Measurements from ENCODE around the gene GIPC1. TPM values are rescaled to one million over a fixed set of nuclear protein-coding genes. Genes with fewer than 3 reads are reported as not detected.
A peak's percentile ranks its signal among the peaks of the same experiment; 100 is the strongest.
"Not testable (repeated sequence)": the region's sequence is repeated elsewhere in the genome, so short reads cannot be mapped to it uniquely, and the experiment has no call there.

Gene GIPC1
- polyA plus RNA-seq, 1 donor = 49.8 TPM

DNA sequence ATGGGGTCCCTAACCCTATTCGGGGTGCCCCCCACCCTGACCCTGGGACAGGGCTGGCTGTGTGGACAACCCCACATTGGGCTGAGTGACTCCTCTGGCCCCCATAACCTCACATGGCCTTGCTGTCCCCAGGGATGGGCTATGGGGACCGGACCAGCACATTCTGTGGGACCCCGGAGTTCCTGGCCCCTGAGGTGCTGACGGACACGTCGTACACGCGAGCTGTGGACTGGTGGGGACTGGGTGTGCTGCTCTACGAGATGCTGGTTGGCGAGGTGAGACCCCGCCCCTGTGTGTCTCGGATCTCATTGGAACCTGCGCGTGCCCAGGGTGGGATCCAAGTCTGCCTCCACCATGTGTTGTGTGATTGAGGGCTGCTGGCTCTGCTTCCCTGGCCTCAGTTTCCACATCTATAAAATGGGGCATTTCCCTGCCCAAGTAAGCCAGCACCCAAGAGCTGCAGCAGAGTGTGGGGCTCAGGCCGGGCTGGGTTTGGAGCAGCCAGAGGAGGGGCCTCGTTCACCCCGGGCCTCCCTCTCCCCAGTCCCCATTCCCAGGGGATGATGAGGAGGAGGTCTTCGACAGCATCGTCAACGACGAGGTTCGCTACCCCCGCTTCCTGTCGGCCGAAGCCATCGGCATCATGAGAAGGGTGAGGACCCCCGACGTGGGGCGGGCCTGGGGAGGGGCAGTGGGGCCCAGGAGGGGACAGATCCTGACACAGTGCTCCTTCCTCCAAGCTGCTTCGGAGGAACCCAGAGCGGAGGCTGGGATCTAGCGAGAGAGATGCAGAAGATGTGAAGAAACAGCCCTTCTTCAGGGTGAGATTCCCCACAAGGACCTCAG, 25.7 kb downstream of the GIPC1 start:
- no peak for DNase-seq

DNA sequence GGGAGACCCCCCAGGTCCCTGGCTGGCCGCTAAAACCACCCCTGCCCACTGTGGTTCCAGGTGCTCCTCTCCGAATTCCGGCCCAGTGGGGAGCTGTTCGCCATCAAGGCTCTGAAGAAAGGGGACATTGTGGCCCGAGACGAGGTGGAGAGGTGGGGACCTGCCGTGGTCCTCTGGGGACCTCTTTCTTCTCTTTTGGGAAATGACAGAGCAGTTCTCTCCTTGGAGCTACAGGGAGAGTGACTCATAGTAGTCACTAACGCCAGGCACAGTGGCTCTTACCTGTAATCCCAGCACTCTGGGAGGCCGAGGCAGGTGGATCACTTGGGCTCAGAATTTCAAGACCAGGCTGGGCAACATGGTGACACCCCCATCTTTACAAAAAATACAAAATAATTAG, 28.1 kb downstream of the GIPC1 start:
- no peak for DNase-seq

DNA sequence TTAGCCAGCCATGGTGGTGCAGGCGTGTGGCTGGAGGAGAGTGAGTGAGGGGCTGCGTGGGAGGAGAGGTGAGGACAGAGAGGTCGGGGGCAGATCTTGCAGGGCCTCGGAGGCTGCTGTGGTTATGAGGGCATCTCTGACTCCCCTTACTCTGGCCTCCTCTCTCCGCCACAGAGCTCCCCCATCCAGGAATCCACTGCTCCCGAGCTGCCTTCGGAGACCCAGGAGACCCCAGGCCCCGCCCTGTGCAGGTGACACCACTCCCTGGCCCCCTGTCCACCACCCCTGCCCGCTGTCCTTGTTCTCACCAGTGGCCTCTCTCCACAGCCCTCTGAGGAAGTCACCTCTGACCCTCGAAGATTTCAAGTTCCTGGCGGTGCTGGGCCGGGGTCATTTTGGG, 28.5 kb downstream of the GIPC1 start:
- no peak for DNase-seq

DNA sequence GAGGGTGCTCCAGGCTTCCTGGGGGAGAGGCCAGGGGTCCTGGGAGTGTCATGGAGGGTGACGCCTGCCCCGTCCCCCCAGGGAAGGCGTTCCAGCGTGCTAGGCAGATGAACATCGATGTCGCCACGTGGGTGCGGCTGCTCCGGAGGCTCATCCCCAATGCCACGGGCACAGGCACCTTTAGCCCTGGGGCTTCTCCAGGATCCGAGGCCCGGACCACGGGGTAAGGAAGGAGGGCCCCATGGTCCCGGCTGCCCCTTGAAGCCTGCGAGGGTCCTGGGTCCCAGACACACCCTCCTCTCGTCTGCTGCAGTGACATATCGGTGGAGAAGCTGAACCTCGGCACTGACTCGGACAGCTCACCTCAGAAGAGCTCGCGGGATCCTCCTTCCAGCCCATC, 32.2 kb downstream of the GIPC1 start:
- no peak for DNase-seq

DNA sequence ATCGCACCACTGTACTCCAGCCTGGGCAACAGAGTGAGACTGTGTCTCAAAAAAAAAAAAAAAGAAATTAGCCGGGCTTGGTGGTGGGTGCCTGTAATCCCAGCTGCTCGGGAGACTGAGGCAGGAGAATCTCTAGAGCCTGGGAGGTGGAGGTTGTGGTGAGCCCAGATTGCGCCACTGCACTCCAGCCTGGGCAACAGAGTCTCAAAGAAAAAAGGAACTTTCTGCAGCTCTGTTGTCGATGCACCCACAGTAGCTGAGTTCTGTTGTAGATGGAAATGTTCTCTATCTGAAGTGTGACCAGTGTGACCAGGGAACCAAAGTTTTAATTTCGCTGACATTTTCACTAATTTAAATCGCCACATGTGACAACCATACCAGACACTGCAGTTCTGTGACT, 33.5 kb downstream of the GIPC1 start:
- not testable (repeated sequence) for DNase-seq

DNA sequence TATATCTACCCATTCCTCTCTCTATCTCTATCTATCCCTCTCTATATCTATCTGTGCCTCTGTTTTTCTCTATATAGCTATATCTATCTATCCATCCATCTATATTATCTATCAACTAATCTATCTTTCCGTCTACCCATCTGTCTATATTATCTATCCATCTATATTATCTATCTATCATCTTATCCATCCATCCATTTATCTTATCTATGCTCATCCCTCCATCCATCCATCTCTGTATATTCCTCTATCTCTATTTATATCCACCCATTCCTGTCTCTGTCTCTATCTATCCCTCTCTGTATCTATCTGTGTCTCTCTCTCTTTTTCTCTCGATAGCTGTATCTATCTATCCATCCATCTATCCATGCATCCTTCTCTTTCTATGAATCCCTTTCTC, 35.0 kb downstream of the GIPC1 start:
- no peak for DNase-seq

DNA sequence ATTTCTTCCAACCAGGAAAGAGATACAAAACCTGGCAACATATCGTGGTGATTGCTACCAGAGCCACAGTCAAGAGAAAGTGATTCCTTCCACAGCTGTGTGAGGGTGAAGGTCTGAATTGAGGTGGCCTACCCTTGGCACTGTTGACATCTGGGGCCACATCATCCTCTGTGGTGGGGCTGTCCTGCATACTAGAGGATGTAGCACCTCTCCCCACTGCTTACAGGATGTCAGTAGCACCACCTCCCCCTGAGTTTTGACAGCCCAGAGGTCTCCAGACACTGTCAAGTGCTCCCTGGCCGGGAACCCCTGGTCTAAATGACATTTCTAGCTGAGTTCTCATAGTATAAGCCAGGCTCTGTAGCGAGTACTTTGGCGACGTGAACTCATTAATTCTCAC, 36.2 kb downstream of the GIPC1 start:
- DNase-seq = no peak

DNA sequence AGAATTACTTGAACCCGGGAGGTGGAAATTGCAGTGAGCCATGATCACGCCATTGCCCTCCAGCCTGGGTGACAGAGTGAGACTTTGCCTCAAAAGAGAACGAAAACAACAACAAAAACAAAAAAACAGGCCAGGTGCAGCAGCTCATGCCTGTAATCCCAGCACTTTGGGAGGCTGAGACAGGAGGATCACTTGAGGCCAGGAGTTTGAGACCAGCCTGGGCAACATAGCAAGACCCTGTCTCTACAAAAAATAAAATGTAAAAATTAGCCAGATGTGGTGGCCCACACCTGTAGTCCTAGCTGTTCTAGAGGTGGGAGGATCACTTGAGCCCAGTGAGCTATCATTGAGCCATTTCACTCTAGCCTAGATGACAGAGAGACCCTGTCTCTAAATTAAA, 43.6 kb downstream of the GIPC1 start:
- DNase-seq = not testable (repeated sequence)

DNA sequence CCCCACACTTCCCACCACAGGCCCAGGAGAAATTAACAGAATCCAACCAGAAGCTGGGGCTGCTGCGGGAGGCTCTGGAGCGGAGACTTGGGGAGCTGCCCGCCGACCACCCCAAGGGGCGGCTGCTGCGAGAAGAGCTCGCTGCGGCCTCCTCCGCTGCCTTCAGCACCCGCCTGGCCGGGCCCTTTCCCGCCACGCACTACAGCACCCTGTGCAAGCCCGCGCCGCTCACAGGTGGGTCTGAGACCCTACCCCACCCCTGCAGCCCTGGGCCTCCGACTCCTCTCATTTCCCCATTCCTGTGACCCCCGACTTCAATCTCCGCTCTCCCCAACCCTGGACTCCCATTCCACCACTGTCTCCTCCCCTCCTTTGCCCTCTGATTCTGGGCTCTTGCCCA, 45.1 kb downstream of the GIPC1 start:
- no peak for DNase-seq

DNA sequence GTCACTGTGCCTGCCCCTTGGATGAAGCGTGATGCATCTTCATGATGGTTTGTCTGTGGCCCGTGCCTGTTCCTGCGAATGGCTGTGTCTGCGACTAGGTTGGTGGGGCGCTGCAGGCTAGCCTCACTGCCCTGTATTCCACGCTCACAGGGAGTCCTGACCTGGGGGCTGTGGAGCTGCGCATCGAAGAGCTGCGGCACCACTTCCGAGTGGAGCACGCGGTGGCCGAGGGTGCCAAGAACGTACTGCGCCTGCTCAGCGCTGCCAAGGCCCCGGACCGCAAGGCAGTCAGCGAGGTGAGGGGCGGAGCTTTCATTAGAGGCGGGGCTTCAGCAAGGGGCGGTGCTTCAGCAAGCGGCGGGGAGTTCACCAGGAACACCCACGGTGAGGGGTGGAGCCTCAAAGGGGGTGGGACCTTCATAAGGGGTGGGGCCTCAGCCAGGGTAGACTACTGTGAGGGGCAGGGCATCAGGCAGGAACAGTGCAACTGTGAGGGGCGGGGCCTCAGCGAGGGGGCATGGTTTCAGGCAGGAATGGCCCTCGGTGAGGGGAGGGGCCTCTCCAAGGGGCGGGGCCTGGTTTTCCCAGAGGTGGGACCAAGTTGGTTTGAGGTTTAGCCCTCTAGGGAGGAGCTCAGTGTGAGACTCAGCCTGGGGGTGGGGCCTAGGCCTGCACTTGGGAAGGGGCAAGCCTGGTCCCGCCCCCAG, 45.6 kb downstream of the GIPC1 start:
- DNase-seq = no peak

DNA sequence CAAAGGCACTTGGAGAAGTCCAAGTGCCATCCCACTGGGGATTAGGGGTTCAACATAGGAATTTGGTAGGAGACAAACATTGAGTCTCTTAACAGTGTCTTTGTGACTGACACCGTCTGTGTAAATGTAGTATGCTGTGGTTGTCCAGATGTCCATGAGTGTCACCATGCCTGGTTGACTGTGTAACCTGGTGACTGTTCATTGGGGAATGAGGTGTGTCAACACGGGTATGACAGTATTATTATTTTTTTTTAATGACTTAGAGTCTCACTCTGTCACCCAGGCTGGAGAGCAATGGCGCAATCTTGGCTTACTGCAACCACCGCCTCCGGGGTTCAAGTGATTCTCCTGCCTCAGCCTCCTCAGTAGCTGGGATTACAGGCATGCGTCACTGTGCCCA, 46.6 kb downstream of the GIPC1 start:
- no peak for DNase-seq

DNA sequence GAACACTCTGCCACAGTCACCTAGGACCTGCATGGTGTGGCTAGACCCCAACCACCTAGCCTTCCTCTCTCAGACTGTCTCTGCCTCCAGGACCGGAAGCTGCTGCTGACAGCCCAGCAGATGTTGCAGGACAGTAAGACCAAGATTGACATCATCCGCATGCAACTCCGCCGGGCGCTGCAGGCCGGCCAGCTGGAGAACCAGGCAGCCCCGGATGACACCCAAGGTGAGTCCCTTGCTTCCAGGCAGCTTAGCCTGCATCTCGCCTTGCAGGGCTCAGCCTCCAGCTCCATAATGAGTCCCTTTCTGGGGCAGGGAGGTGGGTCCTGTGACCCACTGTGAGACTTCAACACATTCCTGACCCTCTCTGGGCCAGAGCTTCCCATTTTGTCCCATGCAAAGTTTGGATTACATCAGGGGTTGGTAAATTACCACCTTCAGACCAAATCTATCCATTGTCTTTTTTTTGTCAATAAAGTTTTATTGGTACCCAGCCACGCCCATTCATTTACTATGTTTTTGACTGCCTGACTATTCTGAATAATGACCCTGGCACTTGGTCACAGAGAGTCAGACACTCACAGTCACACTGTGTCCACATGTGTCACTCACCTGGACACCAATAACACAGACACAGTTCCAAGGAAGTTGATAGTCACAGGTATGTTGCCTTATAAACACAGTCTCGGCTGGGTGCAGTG, 49.4 kb downstream of the GIPC1 start:
- no peak for DNase-seq

DNA sequence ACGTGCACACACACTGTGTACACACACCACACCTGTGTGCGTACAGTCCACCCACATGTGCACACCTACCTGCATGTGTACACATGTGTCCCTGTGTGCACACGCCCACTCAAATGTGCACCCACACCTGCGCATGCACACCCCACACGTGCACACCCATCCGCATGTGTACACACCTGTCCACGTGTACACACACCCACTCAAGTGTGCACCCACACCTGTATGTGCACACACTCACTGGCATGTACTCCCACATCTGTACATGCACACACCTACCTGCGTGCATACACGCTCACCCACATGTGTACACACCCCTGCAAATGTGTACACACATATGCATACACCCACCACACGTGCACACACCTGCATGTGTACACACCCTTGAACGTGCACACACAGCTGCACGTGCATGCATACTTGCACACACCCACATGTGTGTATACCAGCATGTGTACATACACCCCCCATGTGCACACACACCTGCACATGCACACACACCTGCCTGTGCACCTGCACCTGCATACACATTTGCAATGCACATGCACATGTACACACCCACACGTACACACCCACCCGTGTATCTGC, 52.2 kb downstream of the GIPC1 start:
- DNase-seq = no peak

DNA sequence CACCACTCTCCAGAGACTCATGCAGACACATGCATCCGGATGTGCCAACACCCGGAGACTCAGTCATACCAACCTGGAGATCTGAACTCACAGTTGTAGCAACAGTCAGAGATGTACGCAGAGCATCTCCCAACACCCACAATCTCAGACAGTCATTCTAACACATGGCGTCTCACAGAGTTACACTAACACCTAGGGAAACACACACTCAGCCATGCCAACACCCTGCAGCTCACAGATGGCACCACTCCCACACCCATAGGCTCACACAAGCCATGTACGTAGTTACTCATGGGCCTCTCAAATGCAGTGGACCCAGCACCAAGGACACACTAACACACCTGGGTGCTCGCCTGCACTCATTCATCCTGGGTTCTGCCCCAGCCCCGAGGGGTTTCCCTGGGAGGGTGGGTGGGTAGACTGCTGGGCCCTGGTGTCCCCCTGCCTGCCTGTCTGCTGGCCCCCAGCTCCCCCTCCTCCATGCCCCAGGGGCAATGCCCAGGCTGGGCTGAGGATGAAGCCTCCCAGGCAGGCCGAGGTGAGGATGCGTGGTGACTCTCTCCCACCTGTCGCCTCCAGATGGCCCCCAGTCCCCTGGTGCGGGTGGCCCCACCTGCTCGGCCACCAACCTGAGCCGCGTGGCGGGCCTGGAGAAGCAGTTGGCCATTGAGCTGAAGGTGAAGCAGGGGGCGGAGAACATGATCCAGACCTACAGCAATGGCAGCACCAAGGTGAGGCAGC, 52.9 kb downstream of the GIPC1 start:
- no peak for DNase-seq

DNA sequence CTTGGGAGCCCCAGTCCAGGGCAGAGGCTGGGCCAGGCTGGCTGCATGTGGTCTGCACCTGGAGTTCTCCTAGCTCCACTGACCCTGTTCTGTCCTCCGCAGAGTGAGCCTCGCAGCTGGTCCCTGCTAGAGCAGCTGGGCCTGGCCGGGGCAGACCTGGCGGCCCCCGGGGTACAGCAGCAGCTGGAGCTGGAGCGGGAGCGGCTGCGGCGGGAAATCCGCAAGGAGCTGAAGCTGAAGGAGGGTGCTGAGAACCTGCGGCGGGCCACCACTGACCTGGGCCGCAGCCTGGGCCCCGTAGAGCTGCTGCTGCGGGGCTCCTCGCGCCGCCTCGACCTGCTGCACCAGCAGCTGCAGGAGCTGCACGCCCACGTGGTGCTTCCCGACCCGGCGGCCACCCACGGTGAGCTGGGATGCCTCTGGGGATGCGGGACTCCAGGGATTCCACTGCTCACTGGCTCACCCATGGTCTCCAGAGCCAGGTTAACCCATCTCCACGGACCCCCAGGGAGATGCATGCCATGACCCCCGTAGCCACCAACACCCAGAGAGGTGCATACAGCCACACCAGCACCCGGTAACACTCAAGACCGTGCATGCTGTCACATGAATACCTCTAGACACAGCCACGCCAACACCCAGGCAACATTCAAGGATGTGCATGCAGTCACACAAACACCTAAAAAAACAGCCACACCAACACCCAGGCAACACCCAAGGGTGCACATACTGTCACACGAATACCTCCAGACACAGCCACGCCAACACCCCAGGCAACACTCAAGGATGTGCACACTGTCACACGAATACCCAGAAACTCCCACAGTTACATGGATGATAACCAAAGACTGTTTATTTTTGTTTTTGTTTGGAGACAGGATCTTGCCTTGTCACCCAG, 54.6 kb downstream of the GIPC1 start:
- peak; percentile 51 for DNase-seq

DNA sequence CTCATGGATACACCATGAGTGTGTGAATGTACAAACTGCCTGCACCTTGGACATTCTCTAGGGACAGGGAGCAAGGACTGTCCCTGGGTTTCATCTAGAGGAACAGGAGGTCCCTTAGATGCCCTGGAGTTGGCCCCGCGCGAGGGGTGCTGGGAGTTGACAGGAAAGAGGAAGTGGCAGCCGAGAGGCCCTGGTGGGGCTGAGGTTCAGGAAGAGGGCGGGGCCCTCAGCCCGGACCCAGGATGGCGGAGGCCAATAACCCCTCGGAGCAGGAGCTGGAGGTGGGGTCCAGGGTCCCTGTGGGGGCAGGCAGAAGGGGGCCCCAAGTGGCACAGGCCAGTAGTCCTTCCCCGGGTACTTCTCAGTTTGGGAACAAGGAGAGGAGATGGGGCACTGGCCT, 55.9 kb downstream of the GIPC1 start:
- DNase-seq = no peak

DNA sequence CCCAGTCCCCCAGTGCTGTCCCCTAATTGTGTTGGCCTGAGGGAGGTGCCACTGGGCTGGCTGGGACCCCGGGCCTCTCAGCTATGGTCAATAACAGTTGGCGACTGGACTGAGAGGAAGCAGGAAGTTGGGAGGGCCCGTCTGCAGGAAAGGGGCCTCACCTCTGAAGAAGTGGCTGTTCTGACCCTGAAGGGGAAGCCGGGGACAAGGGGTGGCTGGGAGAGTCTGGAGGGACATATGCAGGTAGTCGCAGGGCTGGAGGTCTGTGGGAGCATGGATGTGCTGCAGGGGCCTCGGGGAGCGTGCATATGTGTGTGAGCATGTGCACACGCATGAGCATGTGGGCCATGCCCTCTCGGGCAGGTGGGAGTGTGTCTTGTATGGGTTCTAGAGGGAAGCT, 56.9 kb downstream of the GIPC1 start:
- no peak for DNase-seq

DNA sequence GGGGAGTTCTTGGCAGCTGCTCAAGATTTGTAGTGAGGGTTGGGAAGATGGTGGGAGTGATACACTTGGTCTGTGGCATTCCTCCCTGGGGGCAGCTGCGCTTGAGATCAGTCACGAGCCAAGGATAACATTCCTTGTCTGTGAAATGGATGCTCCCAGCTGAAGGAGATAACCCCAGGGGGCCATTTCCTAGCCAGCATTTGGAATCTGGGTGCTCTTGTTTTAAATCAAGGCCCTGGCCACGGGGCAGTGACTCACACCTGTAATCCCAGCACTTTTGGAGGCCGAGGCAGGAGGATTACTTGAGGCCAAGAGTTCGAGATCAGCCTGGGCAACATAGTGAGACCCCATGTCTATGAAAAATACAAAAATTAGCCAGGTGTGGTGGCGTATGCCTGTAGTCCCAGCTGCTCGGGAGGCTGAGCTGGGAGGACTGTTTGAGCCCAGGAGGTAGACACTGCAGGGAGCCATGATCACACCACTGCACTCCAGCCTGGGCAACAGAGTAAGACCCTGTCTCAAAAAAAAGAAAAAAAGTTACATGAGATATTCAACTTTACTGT, 58.3 kb downstream of the GIPC1 start:
- no peak for DNase-seq

DNA sequence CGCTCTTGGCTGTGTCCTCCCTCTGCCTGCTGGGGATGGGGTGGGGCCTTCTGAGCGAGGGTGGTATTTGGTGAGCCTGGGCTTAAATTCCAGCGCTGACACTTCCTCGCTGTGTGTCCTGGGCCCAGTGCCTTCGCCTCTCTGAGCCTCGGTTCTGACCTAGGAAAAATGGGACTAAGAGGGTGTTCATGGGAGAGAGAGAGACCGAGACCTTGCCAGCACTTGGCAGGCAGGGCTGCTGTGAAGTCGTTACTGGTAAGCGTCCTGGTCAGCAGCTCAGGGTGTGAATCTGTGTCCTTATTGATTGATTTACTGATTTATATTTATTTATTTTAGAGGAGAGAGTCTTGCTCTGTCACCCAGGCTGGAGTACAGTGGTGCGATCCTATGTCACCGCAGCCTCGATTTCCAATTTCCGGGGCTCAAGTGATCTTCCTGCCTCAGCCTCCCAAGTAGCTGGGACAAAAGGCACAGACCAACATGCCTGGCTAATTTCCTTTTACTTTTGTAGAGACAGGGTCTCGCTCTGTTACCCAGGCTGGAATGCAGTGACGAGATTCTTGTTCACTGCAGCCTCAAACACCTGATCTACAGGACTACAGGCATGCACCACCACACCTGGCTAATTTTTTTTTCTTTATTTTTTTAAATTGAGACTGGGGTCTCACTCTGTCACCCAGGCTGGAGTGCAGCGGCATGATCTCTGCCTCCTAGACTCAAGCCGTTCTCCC, 60.4 kb downstream of the GIPC1 start:
- DNase-seq = no peak
